Right lobe of liver (tissue), 4 donors: ENCODE data around the gene KRT40.

Experiments
- POLR2A ChIP-seq: fragments of 450-650 bp; IDR thresholded peaks from one replicate; pipeline ENCODE4 v1.6.1; 2017; ENCODE audit warnings: antibody characterized with exemption, mild to moderate bottlenecking
- TF ChIP-seq, protein P1 (sequence below), 4 donors: fragments of 200-600 bp in 3 of 4; fragments of 450-650 bp in 1 of 4; IDR thresholded peaks; one replicate each; pipeline versions ENCODE4 v1.5.1 to v1.8.0; 2016 to 2022; ENCODE audit warnings: antibody characterized with exemption in 4 of 4, mild to moderate bottlenecking in 2 of 4
- donor health status: DM: no; HTN: no; CAD: no.
- donor health status: DM: no; HTN: no; CAD: no.
- donor health status: DM: no; HTN: yes; CAD: no.

- TF ChIP-seq POLR2A: no peak
- TF ChIP-seq, protein P1, sequence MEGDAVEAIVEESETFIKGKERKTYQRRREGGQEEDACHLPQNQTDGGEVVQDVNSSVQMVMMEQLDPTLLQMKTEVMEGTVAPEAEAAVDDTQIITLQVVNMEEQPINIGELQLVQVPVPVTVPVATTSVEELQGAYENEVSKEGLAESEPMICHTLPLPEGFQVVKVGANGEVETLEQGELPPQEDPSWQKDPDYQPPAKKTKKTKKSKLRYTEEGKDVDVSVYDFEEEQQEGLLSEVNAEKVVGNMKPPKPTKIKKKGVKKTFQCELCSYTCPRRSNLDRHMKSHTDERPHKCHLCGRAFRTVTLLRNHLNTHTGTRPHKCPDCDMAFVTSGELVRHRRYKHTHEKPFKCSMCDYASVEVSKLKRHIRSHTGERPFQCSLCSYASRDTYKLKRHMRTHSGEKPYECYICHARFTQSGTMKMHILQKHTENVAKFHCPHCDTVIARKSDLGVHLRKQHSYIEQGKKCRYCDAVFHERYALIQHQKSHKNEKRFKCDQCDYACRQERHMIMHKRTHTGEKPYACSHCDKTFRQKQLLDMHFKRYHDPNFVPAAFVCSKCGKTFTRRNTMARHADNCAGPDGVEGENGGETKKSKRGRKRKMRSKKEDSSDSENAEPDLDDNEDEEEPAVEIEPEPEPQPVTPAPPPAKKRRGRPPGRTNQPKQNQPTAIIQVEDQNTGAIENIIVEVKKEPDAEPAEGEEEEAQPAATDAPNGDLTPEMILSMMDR (IDR thresholded peaks at IDR 0.05): no peak
Measured at GRCh38 chr17:41020336-41020735, 36.2 kb upstream of the KRT40 start.
